Activated naive CD8-positive, alpha-beta T cell treated with anti-CD3 and anti-CD28 coated beads, Interleukin-2, amount 50 U/mL, for 24 hours (primary cell): ENCODE measurements around the gene UGT1A8.
A peak's percentile ranks its signal among the peaks of the same experiment; 100 is the strongest.
"Not testable (repeated sequence)": the region's sequence is repeated elsewhere in the genome, so short reads cannot be mapped to it uniquely, and the experiment has no call there.

Experiments
- ATAC-seq: fragments of 150-1000 bp; cut with Tn5 transposase; one replicate; pipeline ENCODE4 v1.10.0; 2021
- DNase-seq: peaks from one replicate; pipeline ENCODE4 v3.0.0; 2021
- H3K27ac Mint-ChIP-seq: one replicate; pipeline ENCODE4 v1.8.0; 2021; ENCODE audit warnings: mild to moderate bottlenecking, mixed read lengths
- H3K27me3 Mint-ChIP-seq: one replicate; pipeline ENCODE4 v1.8.0; 2021; ENCODE audit warnings: mixed read lengths
- H3K36me3 Mint-ChIP-seq: one replicate; pipeline ENCODE4 v1.8.0; 2021; ENCODE audit warnings: low read depth, mixed read lengths
- H3K4me1 Mint-ChIP-seq: one replicate; pipeline ENCODE4 v1.8.0; 2021; ENCODE audit warnings: mixed read lengths
- H3K4me3 Mint-ChIP-seq: one replicate; pipeline ENCODE4 v1.8.0; 2021; ENCODE audit warnings: mild to moderate bottlenecking, moderate library complexity, mixed read lengths
- H3K9me3 Mint-ChIP-seq: one replicate; pipeline ENCODE4 v1.8.0; 2021; ENCODE audit warnings: mixed read lengths

UGT1A8 gene

GRCh38 chr2:233707940-233708644 is 90.7 kb downstream of the UGT1A8 start:
- Mint-ChIP-seq H3K27ac (no peak overlapping the region), H3K27me3 (peaks cover 7% of the 10 kb centered on the region), H3K4me3 (no peak overlapping the region), H3K9me3 (no peaks in the 10 kb centered on the region), H3K4me1 (no peaks in the 10 kb centered on the region), H3K36me3 (no peaks in the 10 kb centered on the region)
- ATAC-seq (no peak), DNase-seq (no peak)

- H3K4me1 Mint-ChIP-seq: peaks cover 1% of the 10 kb centered on the region
- no peak for ATAC-seq
- H3K36me3 Mint-ChIP-seq: no peaks in the 10 kb centered on the region
These were observed 91.5 kb downstream of the UGT1A8 start for GRCh38 chr2:233708942-233709341.

DNA sequence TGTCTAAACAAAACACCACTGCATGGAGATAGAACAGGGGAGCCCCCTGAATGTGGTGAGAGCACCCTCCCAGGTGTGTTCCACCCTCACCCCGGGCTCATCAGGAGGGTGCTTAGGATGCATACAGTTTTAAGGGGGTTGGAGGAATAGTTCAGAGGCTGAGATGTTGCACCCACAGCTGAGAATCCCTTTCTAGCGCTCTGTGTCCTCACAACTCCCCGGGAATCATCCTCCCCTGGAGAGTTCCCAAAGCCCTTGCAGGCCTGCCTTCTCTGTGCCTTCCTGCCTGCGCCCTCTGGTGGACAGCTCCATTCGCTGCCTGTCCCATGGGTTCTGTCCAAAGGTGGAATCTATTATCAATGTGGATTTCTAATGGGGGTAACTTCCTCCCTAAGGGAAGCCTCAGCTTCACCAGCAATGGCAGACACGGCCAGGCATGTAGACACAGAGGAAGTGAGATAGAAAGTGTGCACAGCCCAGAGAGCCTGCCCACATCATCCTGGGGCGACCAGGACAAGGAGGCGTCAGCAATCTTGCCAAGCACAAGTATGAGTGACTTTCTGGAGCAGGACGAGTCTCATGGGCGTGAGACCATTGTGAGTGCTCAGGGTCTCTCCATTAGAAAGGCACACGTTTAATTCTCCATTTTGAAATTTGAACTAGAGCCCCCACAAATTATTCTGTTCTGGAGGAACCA is 94.0 kb downstream of the UGT1A8 start:
- Mint-ChIP-seq H3K27me3 (peaks cover 13% of the 10 kb centered on the region), H3K9me3 (no peaks in the 10 kb centered on the region), H3K4me3 (no peak overlapping the region), H3K4me1 (peaks cover 2% of the 10 kb centered on the region), H3K27ac (no peak overlapping the region), H3K36me3 (no peaks in the 10 kb centered on the region)
- peak; percentile 68 for ATAC-seq
- peak; percentile 77 for DNase-seq

More at GRCh38 chr2:233708942-233709341, 91.5 kb downstream of the UGT1A8 start:
- Mint-ChIP-seq H3K9me3 (no peaks in the 10 kb centered on the region), H3K27me3 (peaks cover 9% of the 10 kb centered on the region), H3K27ac (no peak overlapping the region), H3K4me3 (no peak overlapping the region)
- DNase-seq: no peak

GRCh38 chr2:233712611-233713261 is 95.3 kb downstream of the UGT1A8 start, which contains the start of gene UGT1A5:
TSS of gene UGT1A5 (plus strand) at chr2:233712907. CDS start at chr2:233712992, 85 bp downstream.
- Mint-ChIP-seq H3K9me3 (no peaks in the 10 kb centered on the region), H3K4me3 (no peak within 1 kb of the TSS), H3K4me1 (peaks cover 2% of the 10 kb centered on the region), H3K36me3 (no peaks in the 10 kb centered on the region), H3K27me3 (peaks cover 13% of the 10 kb centered on the region), H3K27ac (no peak within 1 kb of the TSS)
- ATAC-seq (no peak), DNase-seq (no peak)

DNA sequence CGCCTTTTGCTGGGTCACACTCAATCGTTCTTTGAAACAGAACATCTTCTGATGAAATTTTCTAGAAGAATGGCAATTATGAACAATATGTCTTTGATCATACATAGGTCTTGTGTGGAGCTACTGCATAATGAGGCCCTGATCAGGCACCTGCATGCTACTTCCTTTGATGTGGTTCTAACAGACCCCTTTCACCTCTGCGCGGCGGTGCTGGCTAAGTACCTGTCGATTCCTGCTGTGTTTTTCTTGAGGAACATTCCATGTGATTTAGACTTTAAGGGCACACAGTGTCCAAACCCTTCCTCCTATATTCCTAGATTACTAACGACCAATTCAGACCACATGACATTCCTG is 95.8 kb downstream of the UGT1A8 start:
- Mint-ChIP-seq H3K9me3 (no peaks in the 10 kb centered on the region), H3K27ac (no peak overlapping the region), H3K36me3 (no peaks in the 10 kb centered on the region), H3K27me3 (peaks cover 13% of the 10 kb centered on the region), H3K4me1 (peaks cover 2% of the 10 kb centered on the region), H3K4me3 (no peak overlapping the region)
- no peak for DNase-seq
- no peak for ATAC-seq

DNA sequence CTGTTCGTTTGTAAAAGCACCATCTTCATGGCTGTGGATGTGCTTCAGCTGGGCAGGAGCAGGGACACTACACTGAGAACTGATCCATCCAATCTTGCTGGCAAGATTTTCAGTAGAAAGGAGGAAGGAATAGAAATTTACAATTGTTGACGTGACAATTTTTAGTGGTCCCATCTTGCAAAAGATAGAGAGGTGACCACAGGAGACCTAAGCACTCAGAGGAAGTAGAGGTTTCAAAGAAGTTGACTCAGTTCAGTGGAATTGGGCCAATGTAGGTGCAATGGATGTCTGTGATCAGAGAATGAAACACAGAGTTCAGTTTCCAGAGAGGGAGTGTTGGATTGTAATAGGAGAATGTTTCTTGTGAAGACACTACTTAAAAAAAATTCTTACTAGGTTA is 96.7 kb downstream of the UGT1A8 start:
- no peak overlapping the region for H3K4me3 Mint-ChIP-seq
- no peaks in the 10 kb centered on the region for H3K9me3 Mint-ChIP-seq
- H3K27ac Mint-ChIP-seq: no peak overlapping the region
- ATAC-seq (no peak), DNase-seq (no peak)
- peaks cover 13% of the 10 kb centered on the region for H3K27me3 Mint-ChIP-seq
- H3K36me3 Mint-ChIP-seq: no peaks in the 10 kb centered on the region
- H3K4me1 Mint-ChIP-seq: peaks cover 2% of the 10 kb centered on the region

DNA sequence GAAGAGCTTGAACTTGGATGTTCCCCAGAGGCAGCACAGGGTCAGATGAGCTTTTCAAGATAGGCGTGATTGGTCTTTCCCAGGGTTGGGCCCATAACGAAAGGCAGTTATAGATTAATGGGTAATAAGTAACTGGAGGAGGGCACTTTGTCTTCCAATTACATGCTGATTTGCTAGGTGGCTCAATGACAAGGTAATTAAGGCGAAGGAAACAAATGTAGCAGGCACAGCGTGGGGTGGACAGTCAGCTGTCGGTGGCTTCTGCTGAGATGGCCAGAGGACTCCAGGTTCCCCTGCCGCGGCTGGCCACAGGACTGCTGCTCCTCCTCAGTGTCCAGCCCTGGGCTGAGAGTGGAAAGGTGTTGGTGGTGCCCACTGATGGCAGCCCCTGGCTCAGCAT is 101.1 kb downstream of the UGT1A8 start, which contains the start of gene UGT1A4:
Gene UGT1A4 (plus strand): TSS at position 185 of the 400 bp plus-strand sequence. CDS start 85 bp downstream, at position 270.
- ATAC-seq (no peak), DNase-seq (no peak)
- H3K9me3 Mint-ChIP-seq: no peaks in the 10 kb centered on the region
- H3K4me3 Mint-ChIP-seq: no peak within 1 kb of the TSS
- H3K27me3 Mint-ChIP-seq: peaks cover 22% of the 10 kb centered on the region
- peaks cover 2% of the 10 kb centered on the region for H3K4me1 Mint-ChIP-seq
- no peak within 1 kb of the TSS for H3K27ac Mint-ChIP-seq
- no peaks in the 10 kb centered on the region for H3K36me3 Mint-ChIP-seq

GRCh38 chr2:233728723-233729301 is 111.4 kb downstream of the UGT1A8 start, which contains the start of gene UGT1A3:
TSS of gene UGT1A3 (plus strand) at chr2:233729042. CDS start at chr2:233729127, 85 bp downstream.
- H3K27ac Mint-ChIP-seq: no peak within 1 kb of the TSS
- no peak for ATAC-seq
- no peaks in the 10 kb centered on the region for H3K36me3 Mint-ChIP-seq
- no peak within 1 kb of the TSS for H3K4me3 Mint-ChIP-seq
- no peak for DNase-seq
- H3K27me3 Mint-ChIP-seq: peaks cover 14% of the 10 kb centered on the region
- H3K4me1 Mint-ChIP-seq: no peaks in the 10 kb centered on the region
- H3K9me3 Mint-ChIP-seq: no peaks in the 10 kb centered on the region

- ATAC-seq, H3K4me1 Mint-ChIP-seq, H3K36me3 Mint-ChIP-seq, H3K9me3 Mint-ChIP-seq, H3K4me3 Mint-ChIP-seq, H3K27ac Mint-ChIP-seq, DNase-seq: not testable (repeated sequence)
- H3K27me3 Mint-ChIP-seq: peaks cover 18% of the 10 kb centered on the region
These were observed 119.6 kb downstream of the UGT1A8 start for GRCh38 chr2:233736868-233737653.

DNA sequence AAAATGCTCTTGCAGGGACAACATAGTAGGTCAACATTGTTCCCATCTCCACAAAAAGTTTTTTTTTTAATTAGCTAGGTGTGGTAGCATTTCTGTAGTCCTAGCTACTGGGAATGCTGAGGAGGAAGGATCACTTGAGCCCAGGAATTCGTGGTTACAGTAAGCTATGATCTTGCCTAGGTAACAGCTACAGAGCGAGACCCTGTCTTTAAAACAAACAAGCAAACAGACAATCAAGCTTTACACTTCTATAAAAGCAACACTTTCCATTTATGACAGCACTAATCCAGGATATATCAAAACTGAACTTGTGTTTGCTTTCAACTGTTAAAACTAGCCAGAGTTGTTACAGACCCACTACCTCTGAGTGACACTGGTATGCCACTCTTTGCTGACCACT is 123.4 kb downstream of the UGT1A8 start:
- DNase-seq (no peak), ATAC-seq (no peak)
- H3K4me1 Mint-ChIP-seq: no peaks in the 10 kb centered on the region
- H3K27me3 Mint-ChIP-seq: peaks cover 8% of the 10 kb centered on the region
- H3K4me3 Mint-ChIP-seq: no peak overlapping the region
- no peak overlapping the region for H3K27ac Mint-ChIP-seq
- no peaks in the 10 kb centered on the region for H3K9me3 Mint-ChIP-seq
- H3K36me3 Mint-ChIP-seq: no peaks in the 10 kb centered on the region

- H3K36me3 Mint-ChIP-seq: no peaks in the 10 kb centered on the region
- peaks cover 6% of the 10 kb centered on the region for H3K27me3 Mint-ChIP-seq
- no peak for DNase-seq
- H3K27ac Mint-ChIP-seq: no peak overlapping the region
- H3K4me1 Mint-ChIP-seq: no peaks in the 10 kb centered on the region
- ATAC-seq: no peak
- no peaks in the 10 kb centered on the region for H3K9me3 Mint-ChIP-seq
- no peak overlapping the region for H3K4me3 Mint-ChIP-seq
These were observed 126.2 kb downstream of the UGT1A8 start for GRCh38 chr2:233743464-233744259.

GRCh38 chr2:233745073-233745755 is 127.8 kb downstream of the UGT1A8 start:
- no peak for DNase-seq
- H3K4me3 Mint-ChIP-seq: no peak overlapping the region
- no peak overlapping the region for H3K27ac Mint-ChIP-seq
- H3K9me3 Mint-ChIP-seq: peaks cover 4% of the 10 kb centered on the region
- peaks cover 5% of the 10 kb centered on the region for H3K27me3 Mint-ChIP-seq
- ATAC-seq: no peak
- H3K4me1 Mint-ChIP-seq: no peaks in the 10 kb centered on the region
- no peaks in the 10 kb centered on the region for H3K36me3 Mint-ChIP-seq

DNA sequence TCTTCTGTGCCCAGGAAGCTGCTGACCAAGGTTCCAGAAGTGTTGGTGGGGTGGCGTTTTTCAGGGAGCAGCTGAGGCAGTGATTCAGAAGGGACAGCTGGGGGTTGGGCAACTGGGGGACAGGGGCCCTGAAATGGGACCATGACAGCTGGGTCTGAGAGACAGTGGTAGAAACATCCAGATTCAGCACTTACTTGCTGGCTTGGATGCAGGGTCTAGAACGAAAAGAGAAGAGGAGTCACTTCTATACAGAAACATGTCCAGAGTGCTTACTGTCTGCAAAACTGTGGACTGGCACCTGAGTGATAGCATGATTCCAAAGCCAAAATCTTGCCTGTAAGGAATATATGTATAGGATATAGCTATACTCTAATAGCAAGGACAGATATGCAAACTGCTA is 128.4 kb downstream of the UGT1A8 start:
- H3K36me3 Mint-ChIP-seq, H3K27me3 Mint-ChIP-seq, ATAC-seq: not testable (repeated sequence)

More for the DNA sequence above, 128.4 kb downstream of the UGT1A8 start:
- H3K9me3 Mint-ChIP-seq, DNase-seq, H3K4me3 Mint-ChIP-seq, H3K27ac Mint-ChIP-seq, H3K4me1 Mint-ChIP-seq: not testable (repeated sequence)
